HEK293 (cell line): ENCODE measurements around the gene PRXL2B.
A peak's percentile ranks its signal among the peaks of the same experiment; 100 is the strongest.

Experiments
- AEBP2 ChIP-seq: fragments of 450-650 bp; formaldehyde crosslinking; IDR thresholded peaks from 2 replicates; pipeline ENCODE4 v1.5.1; 2016; ENCODE audit warnings: missing biosample characterization, missing genetic modification characterization, borderline replicate concordance
- ATF2 ChIP-seq: fragments of 450-650 bp; formaldehyde crosslinking; IDR thresholded peaks from 2 replicates; pipeline ENCODE4 v1.5.1; 2016; ENCODE audit warnings: missing biosample characterization, missing genetic modification characterization, low read depth
- BCL6B ChIP-seq: fragments of 450-650 bp; formaldehyde crosslinking; IDR thresholded peaks from 2 replicates; pipeline ENCODE4 v1.5.1; 2017; ENCODE audit warnings: missing biosample characterization, missing genetic modification characterization
- CTCF ChIP-seq: fragments of 450-650 bp; formaldehyde crosslinking; IDR thresholded peaks from 2 replicates; pipeline ENCODE4 v1.5.1; 2016; ENCODE audit warnings: missing biosample characterization, missing genetic modification characterization
- HIC1 ChIP-seq: fragments of 450-650 bp; formaldehyde crosslinking; IDR thresholded peaks from 2 replicates; pipeline ENCODE4 v1.5.1; 2016; ENCODE audit warnings: missing biosample characterization, missing genetic modification characterization
- MEIS1 ChIP-seq: sonication (generic); formaldehyde crosslinking; IDR thresholded peaks from 2 replicates; pipeline ENCODE4 v1.8.1; 2022; ENCODE audit warnings: missing genetic modification reagents, mild to moderate bottlenecking, borderline replicate concordance
- SCRT1 ChIP-seq: fragments of 450-650 bp; formaldehyde crosslinking; IDR thresholded peaks from 2 replicates; pipeline ENCODE4 v1.5.1; 2016; ENCODE audit warnings: missing biosample characterization, missing genetic modification characterization, borderline replicate concordance
- TCF7L2 ChIP-seq: IDR thresholded peaks from 2 replicates; pipeline ENCODE4 v1.6.1; 2011; ENCODE audit warnings: low read depth, mild to moderate bottlenecking, inconsistent platforms, low read length, moderate library complexity, borderline replicate concordance
- ZBTB26 ChIP-seq: fragments of 450-650 bp; formaldehyde crosslinking; optimal IDR thresholded peaks from 2 replicates; pipeline ENCODE3; 2016; ENCODE audit warnings: missing biosample characterization, mild to moderate bottlenecking, missing genetic modification characterization
- ZFP41 ChIP-seq: fragments of 450-650 bp; formaldehyde crosslinking; IDR thresholded peaks from 2 replicates; pipeline ENCODE4 v1.5.1; 2016; ENCODE audit warnings: missing biosample characterization, missing genetic modification characterization, borderline replicate concordance
- ZNF112 ChIP-seq: fragments of 450-650 bp; formaldehyde crosslinking; IDR thresholded peaks from 2 replicates; pipeline ENCODE4 v1.5.0; 2017; ENCODE audit warnings: missing biosample characterization, missing genetic modification characterization
- ZNF114 ChIP-seq: fragments of 450-650 bp; formaldehyde crosslinking; IDR thresholded peaks from 2 replicates; pipeline ENCODE4 v1.5.0; 2017; ENCODE audit warnings: missing biosample characterization, missing genetic modification characterization
- ZNF140 ChIP-seq: fragments of 450-650 bp; formaldehyde crosslinking; IDR thresholded peaks from 2 replicates; pipeline ENCODE4 v1.5.1; 2016; ENCODE audit warnings: missing biosample characterization, missing genetic modification characterization
- ZNF175 ChIP-seq: fragments of 450-650 bp; formaldehyde crosslinking; IDR thresholded peaks from 2 replicates; pipeline ENCODE4 v1.5.1; 2016; ENCODE audit warnings: missing biosample characterization, missing genetic modification characterization
- ZNF280D ChIP-seq: fragments of 450-650 bp; formaldehyde crosslinking; IDR thresholded peaks from 2 replicates; pipeline ENCODE4 v1.5.1; 2016; ENCODE audit warnings: missing biosample characterization, missing genetic modification characterization
- ZNF37A ChIP-seq: fragments of 450-650 bp; IDR thresholded peaks from 2 replicates; pipeline ENCODE4 v1.5.1; 2018; ENCODE audit warnings: missing biosample characterization, missing genetic modification characterization
- ZNF398 ChIP-seq: fragments of 450-650 bp; formaldehyde crosslinking; IDR thresholded peaks from 2 replicates; pipeline ENCODE4 v1.5.1; 2017; ENCODE audit warnings: missing biosample characterization, missing genetic modification characterization
- ZNF416 ChIP-seq: fragments of 450-650 bp; formaldehyde crosslinking; IDR thresholded peaks from 2 replicates; pipeline ENCODE4 v1.5.1; 2016; ENCODE audit warnings: missing biosample characterization, missing genetic modification characterization
- ZNF521 ChIP-seq: fragments of 450-650 bp; formaldehyde crosslinking; IDR thresholded peaks from 2 replicates; pipeline ENCODE4 v1.5.1; 2017; ENCODE audit warnings: missing biosample characterization, mild to moderate bottlenecking, missing genetic modification characterization
- ZNF596 ChIP-seq: fragments of 450-650 bp; IDR thresholded peaks from 2 replicates; pipeline ENCODE4 v1.5.0; 2018; ENCODE audit warnings: missing biosample characterization, mild to moderate bottlenecking, missing genetic modification characterization, moderate library complexity
- ZNF664 ChIP-seq: fragments of 450-650 bp; formaldehyde crosslinking; IDR thresholded peaks from 2 replicates; pipeline ENCODE4 v1.5.1; 2016; ENCODE audit warnings: missing biosample characterization, missing genetic modification characterization
- ZNF677 ChIP-seq: fragments of 450-650 bp; IDR thresholded peaks from 2 replicates; pipeline ENCODE4 v1.5.0; 2018; ENCODE audit warnings: missing biosample characterization, mild to moderate bottlenecking, missing genetic modification characterization, moderate library complexity
- ZNF768 ChIP-seq: fragments of 450-650 bp; formaldehyde crosslinking; IDR thresholded peaks from 2 replicates; pipeline ENCODE4 v1.5.1; 2018; ENCODE audit warnings: missing biosample characterization, mild to moderate bottlenecking, missing genetic modification characterization
- ZNF777 ChIP-seq: fragments of 450-650 bp; formaldehyde crosslinking; IDR thresholded peaks from 2 replicates; pipeline ENCODE4 v1.5.1; 2017; ENCODE audit warnings: missing biosample characterization, missing genetic modification characterization, borderline replicate concordance

The PRXL2B gene

GRCh38 chr1:2546515-2547209 lies 39.9 kb upstream of the PRXL2B start (continued):
- TF ChIP-seq ZNF677 (tag by site-specific recombination) (peak; percentile 18; the same call in 1 of the 2 replicates), HIC1 (peak; percentile 79; the same call in 1 of the 2 replicates), ZNF777 (tag by site-specific recombination) (no peak), CTCF (peak; percentile 69), ZNF398 (tag by site-specific recombination) (no peak), ZNF596 (tag by site-specific recombination) (no peak), ZNF112 (tag by site-specific recombination) (no peak), ZNF664 (no peak), ZFP41 (tag by site-specific recombination) (no peak), ZNF175 (tag by site-specific recombination) (no peak), ZNF280D (tag by site-specific recombination) (no peak), BCL6B (tag by site-specific recombination) (no peak), ZNF114 (no peak), TCF7L2 (no peak), MEIS1 (no peak), ZNF768 (no peak; the same call in 1 of the 2 replicates), AEBP2 (tag by site-specific recombination) (no peak), ZNF416 (tag by site-specific recombination) (no peak), ZNF140 (no peak), SCRT1 (tag by site-specific recombination) (no peak), ZNF521 (tag by site-specific recombination) (no peak), ATF2 (tag by site-specific recombination) (no peak), ZNF37A (tag by site-specific recombination) (no peak), ZBTB26 (tag by site-specific recombination) (peak; percentile 83)
